HepG2 (cell line): ENCODE measurements around the gene LSM14B. TPM values are rescaled to one million over a fixed set of nuclear protein-coding genes. Genes with fewer than 3 reads are reported as not detected.

ENCODE experiments used
- ATAC-seq: fragments of 200-7000 bp; cut with Tn5 transposase; 3 replicates; pipeline ENCODE4 v1.9.1; 2020; ENCODE audit warnings: mild to moderate bottlenecking, moderate library complexity
- BruUV-seq: library from RNA; stranded (reverse); fragments of 400-500 nt; replicated peaks from 2 replicates; lab custom pipeline; 2021; lab: Mats Ljungman, UMichigan
- CTCF ChIA-PET: fragments of 300-600 bp; formaldehyde crosslinking; extraction: SDS; loops from one replicate; lab custom pipeline; 2021; ENCODE audit warnings: low total read pairs, inconsistent platforms, low intra/inter-chr PET ratio; lab: Yijun Ruan, JAX
- POLR2A ChIA-PET: fragments of 350-600 bp; sonication (Branson Sonifier 250); formaldehyde crosslinking; loops from one replicate; lab custom pipeline; 2020; ENCODE audit warnings: antibody characterized with exemption, inconsistent platforms; lab: Yijun Ruan, JAX
- DNase-seq: peaks from one replicate; pipeline ENCODE4 v3.0.0-alpha.2; 2015; ENCODE audit warnings: low spot score
- FAIRE-seq: peaks from 3 replicates; lab custom pipeline; 2011; peaks lifted over from hg19 to GRCh38; lab: Jason Lieb, UNC
- H2AFZ ChIP-seq: one replicate; pipeline ENCODE4 v1.6.1; 2011; ENCODE audit warnings: low read length, inconsistent platforms
- H3K27ac ChIP-seq: fragments of 300-600 bp; 3 replicates; pipeline ENCODE4 v1.8.0; 2011; ENCODE audit warnings: mixed run types, mild to moderate bottlenecking, mixed read lengths, low read length, inconsistent platforms; ENCODE audit not compliant: insufficient read depth; ENCODE audit errors: extremely low read length
- H3K27me3 ChIP-seq, 2 experiments: fragments of 200-600 bp in 1 of 2; 2 replicates in 1 of 2; 3 replicates in 1 of 2; pipeline versions ENCODE4 v1.6.0 to v1.8.0; 2011; ENCODE audit warnings: low read length in 2 of 2, mild to moderate bottlenecking in 2 of 2, moderate library complexity in 2 of 2, inconsistent platforms in 1 of 2; ENCODE audit not compliant: insufficient read depth in 2 of 2, control insufficient read depth in 1 of 2
- H3K36me3 ChIP-seq, 2 experiments: fragments of 200-600 bp in 1 of 2; replicated peaks in 1 of 2; 2 replicates in 1 of 2; 3 replicates in 1 of 2; pipeline versions ENCODE4 v1.5.1 to v1.8.0; 2011; ENCODE audit warnings: low read length in 2 of 2, inconsistent platforms in 1 of 2; ENCODE audit not compliant: insufficient read depth in 2 of 2, control insufficient read depth in 1 of 2
- H3K4me1 ChIP-seq: 2 replicates; pipeline ENCODE4 v1.5.1; 2012; ENCODE audit warnings: low read length, inconsistent platforms; ENCODE audit not compliant: insufficient read depth
- H3K4me2 ChIP-seq: 2 replicates; pipeline ENCODE4 v1.6.0; 2011; ENCODE audit warnings: low read depth, low read length, inconsistent platforms
- H3K4me3 ChIP-seq, 3 experiments: fragments of 200-600 bp in 1 of 3; sonication (generic), shearing (Covaris generic) in 1 of 3; replicated peaks in 1 of 3; 2 replicates each; pipeline ENCODE4 v1.5.1; 2011 to 2016; ENCODE audit warnings: low read length in 3 of 3, inconsistent platforms in 2 of 3, low read depth in 2 of 3, mild to moderate bottlenecking in 2 of 3, control low read depth in 1 of 3, mixed read lengths in 1 of 3; ENCODE audit not compliant: insufficient read depth in 1 of 3
- H3K79me2 ChIP-seq: one replicate; pipeline ENCODE4 v1.6.1; 2011; ENCODE audit warnings: low read length, inconsistent platforms; ENCODE audit not compliant: insufficient read depth
- H3K9ac ChIP-seq: 2 replicates; pipeline ENCODE4 v1.6.0; 2011; ENCODE audit warnings: mild to moderate bottlenecking, low read depth, low read length, inconsistent platforms; ENCODE audit not compliant: insufficient read depth
- H3K9me3 ChIP-seq: 2 replicates; pipeline ENCODE4 v1.5.1; 2012; ENCODE audit warnings: mild to moderate bottlenecking, low read length
- H4K20me1 ChIP-seq: 2 replicates; pipeline ENCODE4 v1.6.0; 2011; ENCODE audit warnings: inconsistent platforms, mild to moderate bottlenecking, low read length, moderate library complexity; ENCODE audit not compliant: insufficient read depth
- AGO2 ChIP-seq: fragments of 200-400 bp; formaldehyde crosslinking; optimal IDR thresholded peaks from 2 replicates; pipeline ENCODE3; 2017; ENCODE audit warnings: mild to moderate bottlenecking, low read depth, low read length, moderate library complexity
- DMAP1 ChIP-seq: IDR thresholded peaks from 2 replicates; pipeline ENCODE4 v1.6.1; 2016
- HHEX ChIP-seq: IDR thresholded peaks from 2 replicates; pipeline ENCODE4 v1.6.1; 2016; ENCODE audit warnings: control low read depth
- HOXA9 ChIP-seq: sonication (generic); formaldehyde crosslinking; IDR thresholded peaks from 2 replicates; pipeline ENCODE4 v1.8.1; 2022; ENCODE audit warnings: missing genetic modification reagents, mild to moderate bottlenecking, moderate library complexity, borderline replicate concordance
- MTF1 ChIP-seq: sonication (generic); formaldehyde crosslinking; IDR thresholded peaks from 2 replicates; pipeline ENCODE4 v1.5.0; 2020; ENCODE audit warnings: missing genetic modification reagents
- NFKBIZ ChIP-seq: IDR thresholded peaks from 2 replicates; pipeline ENCODE4 v1.6.1; 2018; ENCODE audit warnings: missing genetic modification reagents, missing compliant biosample characterization
- POLR2A ChIP-seq, 2 experiments: IDR thresholded peaks; 2 replicates each; pipeline ENCODE4 v1.6.1; 2011; ENCODE audit warnings: low read depth in 2 of 2, low read length in 2 of 2, mild to moderate bottlenecking in 1 of 2, moderate library complexity in 1 of 2; ENCODE audit not compliant: insufficient read depth in 1 of 2
- RBM22 ChIP-seq: fragments of 200-400 bp; formaldehyde crosslinking; optimal IDR thresholded peaks from 2 replicates; pipeline ENCODE3; 2017; ENCODE audit warnings: mild to moderate bottlenecking, low read length, moderate library complexity
- SP140L ChIP-seq: sonication (generic); formaldehyde crosslinking; IDR thresholded peaks from 2 replicates; pipeline ENCODE4 v1.4.0; 2020; ENCODE audit warnings: missing genetic modification reagents, borderline replicate concordance
- ZNF501 ChIP-seq: sonication (generic); formaldehyde crosslinking; IDR thresholded peaks from 2 replicates; pipeline ENCODE4 v1.5.1; 2020; ENCODE audit warnings: mild to moderate bottlenecking, moderate library complexity, missing genetic modification reagents
- ZNF737 ChIP-seq: sonication (generic); formaldehyde crosslinking; IDR thresholded peaks from 2 replicates; pipeline ENCODE4 v1.5.0; 2020; ENCODE audit warnings: missing genetic modification reagents, mild to moderate bottlenecking, borderline replicate concordance
- WGBS: methylation state at CpG from one replicate; pipeline ENCODE4 v1.1.6; 2017; ENCODE audit warnings: low lambda C conversion rate; 5-methylcytosine and 5-hydroxymethylcytosine counted together
- in situ Hi-C: cut with HindIII; loops from 2 replicates; pipeline ENCODE4 v1.10.0; 2017; ENCODE audit warnings: low pct_unique_long_range_greater_than_20kb; ENCODE audit not compliant: extremely low pct_ligation_motif_present
- intact Hi-C: fragments of 100-400 bp; cut with micrococcal nuclease; formaldehyde crosslinking; loops from one replicate; pipeline ENCODE4 v1.10.0; 2022; ENCODE audit not compliant: unreplicated experiment
- polyA plus RNA-seq, 8 experiments: library from polyadenylated mRNA; depleted of rRNA in 3 of 8; stranded (reverse) in 7 of 8; unstranded in 1 of 8; fragments of >200 nt; fragmentation: Illumina TruSeq in 4 of 8; extraction: Trizol in 4 of 8; gene quantifications; 2 replicates each; pipeline versions ENCODE4 v1.2.1 to v1.2.3, GENCODE V29; 2011 to 2016; ENCODE audit warnings: low read depth in 4 of 8, missing spikeins in 1 of 8, mixed read lengths in 1 of 8; ENCODE audit not compliant: insufficient read depth in 1 of 8
- total RNA-seq, 5 experiments: library from RNA; depleted of rRNA; stranded (reverse); fragments of >200 nt; fragmentation: Illumina TruSeq; extraction: Trizol; gene quantifications; 2 replicates each; pipeline ENCODE4 v1.2.3, GENCODE V29; 2016; ENCODE audit warnings: low read depth in 1 of 5
- TF ChIP-seq, protein P1 (sequence below): sonication (generic); formaldehyde crosslinking; IDR thresholded peaks from 2 replicates; pipeline ENCODE4 v1.5.0; 2020; ENCODE audit warnings: mild to moderate bottlenecking, missing genetic modification reagents, borderline replicate concordance
- TF ChIP-seq, protein P2 (sequence below): sonication (generic); formaldehyde crosslinking; IDR thresholded peaks from 2 replicates; pipeline ENCODE4 v1.4.0; 2020; ENCODE audit warnings: missing genetic modification reagents

Gene LSM14B
- total and polyA plus RNA-seq, 2 of the 13 experiments (the other 11 are each of a cell fraction or from before 2014, with no cell fraction given) = 43.3 to 79.2 TPM

DNA sequence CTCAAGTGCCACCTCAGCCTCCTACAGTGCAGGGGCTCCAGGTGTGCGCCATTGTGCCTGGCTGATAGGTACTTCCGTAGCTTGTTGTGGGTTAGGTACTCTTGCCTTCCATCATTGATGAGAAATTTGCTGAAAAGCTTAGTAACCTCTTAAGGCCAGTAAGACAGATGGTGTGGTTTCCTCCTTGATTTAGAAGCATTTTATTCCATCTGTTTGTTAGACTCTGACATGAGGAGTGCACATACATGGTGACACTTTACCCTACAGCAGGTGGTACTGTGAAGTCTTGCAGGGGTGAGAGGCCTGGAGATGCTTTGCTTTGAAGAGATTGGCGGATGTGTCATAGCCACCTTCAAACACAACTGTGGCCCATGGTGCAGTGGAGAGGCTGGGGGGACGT is 45.8 kb downstream of the LSM14B start:
- WGBS = 93% methylated on average over 4 of the region's 4 CpGs
- H4K20me1 ChIP-seq = no peaks in the 10 kb centered on the region
- H3K36me3 ChIP-seq = peaks cover 46 to 68% of the 10 kb centered on the region in 2 experiments; a peak in 4 of 5 replicates
- H3K79me2 ChIP-seq = no peaks in the 10 kb centered on the region
- no peak overlapping the region for H3K4me2 ChIP-seq
- ATAC-seq (no peak), FAIRE-seq (no peak), DNase-seq (no peak)
- BruUV-seq = no TSS peak
- TF ChIP-seq HOXA9 (CRISPR knock-in tag) = no peak
- TF ChIP-seq RBM22 = peak; percentile 19
- 0 out of 4 replicates have a peak, but pooled peaks of 1 of the 2 experiments have one; percentile 4 for TF ChIP-seq POLR2A (IDR thresholded peaks at IDR 0.05; ENCODE audit: insufficient read depth in 1 of 2, low read depth in 2 of 2, low read length in 2 of 2)
- no peaks in the 10 kb centered on the region for H3K27me3 ChIP-seq
- ChIA-PET POLR2A (interaction anchor here (1.4 kb wide), 1 partner anchor 12 kb away, joined by 6 read pairs; no protein-coding TSS in a partner anchor), CTCF (no interaction called here)
- no peaks in the 10 kb centered on the region for H3K9me3 ChIP-seq
- intact Hi-C loops (no loop called here), in situ Hi-C loops (no loop called here)
- H3K27ac ChIP-seq = no peak overlapping the region
- H3K4me3 ChIP-seq = no peak overlapping the region
- no peak overlapping the region for H3K9ac ChIP-seq
- H2AFZ ChIP-seq = no peak overlapping the region
- no peaks in the 10 kb centered on the region for H3K4me1 ChIP-seq

GRCh38 chr20:62168890-62169435 is 46.7 kb downstream of the LSM14B start:
- 97% methylated on average over 23 of the region's 23 CpGs for WGBS
- DNase-seq (no peak), ATAC-seq (no peak), FAIRE-seq (no peak)
- Histone ChIP-seq H3K79me2 (no peaks in the 10 kb centered on the region), H3K4me1 (no peaks in the 10 kb centered on the region), H4K20me1 (no peaks in the 10 kb centered on the region), H3K4me3 (no peak overlapping the region), H2AFZ (no peak overlapping the region), H3K9me3 (no peaks in the 10 kb centered on the region), H3K27ac (no peak overlapping the region), H3K27me3 (no peaks in the 10 kb centered on the region), H3K9ac (no peak overlapping the region), H3K4me2 (no peak overlapping the region), H3K36me3 (peaks cover 40 to 64% of the 10 kb centered on the region in 2 experiments; a peak in 4 of 5 replicates)
- intact Hi-C loops = no loop called here
- BruUV-seq = no TSS peak
- in situ Hi-C loops = no loop called here
- CTCF ChIA-PET = no interaction called here
- TF ChIP-seq, protein P1, sequence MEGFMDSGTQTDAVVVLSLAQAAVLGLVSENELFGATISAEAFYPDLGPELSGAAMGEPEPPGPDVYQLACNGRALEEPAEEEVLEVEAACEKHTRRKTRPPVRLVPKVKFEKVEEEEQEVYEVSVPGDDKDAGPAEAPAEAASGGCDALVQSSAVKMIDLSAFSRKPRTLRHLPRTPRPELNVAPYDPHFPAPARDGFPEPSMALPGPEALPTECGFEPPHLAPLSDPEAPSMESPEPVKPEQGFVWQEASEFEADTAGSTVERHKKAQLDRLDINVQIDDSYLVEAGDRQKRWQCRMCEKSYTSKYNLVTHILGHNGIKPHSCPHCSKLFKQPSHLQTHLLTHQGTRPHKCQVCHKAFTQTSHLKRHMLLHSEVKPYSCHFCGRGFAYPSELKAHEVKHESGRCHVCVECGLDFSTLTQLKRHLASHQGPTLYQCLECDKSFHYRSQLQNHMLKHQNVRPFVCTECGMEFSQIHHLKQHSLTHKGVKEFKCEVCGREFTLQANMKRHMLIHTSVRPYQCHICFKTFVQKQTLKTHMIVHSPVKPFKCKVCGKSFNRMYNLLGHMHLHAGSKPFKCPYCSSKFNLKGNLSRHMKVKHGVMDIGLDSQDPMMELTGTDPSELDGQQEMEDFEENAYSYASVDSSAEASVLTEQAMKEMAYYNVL = no peak
- TF ChIP-seq DMAP1 (CRISPR knock-in tag) (no peak), AGO2 (peak; percentile 68), ZNF501 (CRISPR knock-in tag) (no peak), ZNF737 (0 out of 2 replicates have a peak, but pooled peaks have one; percentile 35), HHEX (CRISPR knock-in tag) (no peak), NFKBIZ (CRISPR knock-in tag) (no peak), SP140L (CRISPR knock-in tag) (no peak), MTF1 (CRISPR knock-in tag) (no peak)
- TF ChIP-seq, protein P2, sequence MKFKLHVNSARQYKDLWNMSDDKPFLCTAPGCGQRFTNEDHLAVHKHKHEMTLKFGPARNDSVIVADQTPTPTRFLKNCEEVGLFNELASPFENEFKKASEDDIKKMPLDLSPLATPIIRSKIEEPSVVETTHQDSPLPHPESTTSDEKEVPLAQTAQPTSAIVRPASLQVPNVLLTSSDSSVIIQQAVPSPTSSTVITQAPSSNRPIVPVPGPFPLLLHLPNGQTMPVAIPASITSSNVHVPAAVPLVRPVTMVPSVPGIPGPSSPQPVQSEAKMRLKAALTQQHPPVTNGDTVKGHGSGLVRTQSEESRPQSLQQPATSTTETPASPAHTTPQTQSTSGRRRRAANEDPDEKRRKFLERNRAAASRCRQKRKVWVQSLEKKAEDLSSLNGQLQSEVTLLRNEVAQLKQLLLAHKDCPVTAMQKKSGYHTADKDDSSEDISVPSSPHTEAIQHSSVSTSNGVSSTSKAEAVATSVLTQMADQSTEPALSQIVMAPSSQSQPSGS (CRISPR knock-in tag) = no peak
- POLR2A ChIA-PET = no interaction called here
